ENCODE data around the gene TDG. TPM values are rescaled to one million over a fixed set of nuclear protein-coding genes. Genes with fewer than 3 reads are reported as not detected.

TDG gene
- total RNA-seq, 1 experiment from 2014 or later = 31.6 TPM

DNA sequence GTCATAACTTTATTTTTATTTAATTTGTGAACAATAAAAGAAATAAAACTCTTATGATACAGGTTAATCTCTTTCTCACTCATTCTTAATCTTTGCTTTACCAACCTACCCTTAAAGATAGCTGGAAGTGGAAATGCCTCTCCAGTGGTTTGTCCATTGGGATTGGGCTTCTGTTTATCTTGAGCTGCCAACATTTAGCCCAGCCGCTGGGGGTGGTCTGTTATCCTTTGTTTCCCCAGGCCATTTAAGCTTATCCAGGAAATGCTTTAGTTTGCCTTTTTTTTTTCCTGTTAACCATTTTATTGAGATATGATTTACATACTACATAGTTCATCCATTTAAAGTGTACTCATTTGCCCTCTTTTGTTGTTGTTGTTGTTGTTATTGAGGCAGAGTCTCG lies 8.2 kb downstream of the TDG start:
- peaks cover 17% of the 10 kb centered on the region for H3K4me1 Mint-ChIP-seq (ENCODE audit: insufficient read depth, unreplicated experiment)
- no peak for DNase-seq (ENCODE audit: unreplicated experiment)
- H3K27me3 Mint-ChIP-seq (ENCODE audit: insufficient read depth, unreplicated experiment) = no peaks in the 10 kb centered on the region
- CTCF ChIA-PET = interaction anchor here (0.5 to 1.5 kb wide), 8 partner anchors 9 to 139 kb away, joined by 3 to 5 read pairs (median 3); partner anchors contain the start of genes HCFC2 and TDG
- no peaks in the 10 kb centered on the region for H3K9me3 Mint-ChIP-seq (ENCODE audit: unreplicated experiment)
- no peak overlapping the region for H3K4me3 Mint-ChIP-seq (ENCODE audit: unreplicated experiment)
- intact Hi-C loops (cut with micrococcal nuclease) = no loop called here
- BruUV-seq (replicated peaks) = no TSS peak
- H3K27ac Mint-ChIP-seq (ENCODE audit: low read depth, unreplicated experiment) = no peak overlapping the region
- TF ChIP-seq, protein P1, sequence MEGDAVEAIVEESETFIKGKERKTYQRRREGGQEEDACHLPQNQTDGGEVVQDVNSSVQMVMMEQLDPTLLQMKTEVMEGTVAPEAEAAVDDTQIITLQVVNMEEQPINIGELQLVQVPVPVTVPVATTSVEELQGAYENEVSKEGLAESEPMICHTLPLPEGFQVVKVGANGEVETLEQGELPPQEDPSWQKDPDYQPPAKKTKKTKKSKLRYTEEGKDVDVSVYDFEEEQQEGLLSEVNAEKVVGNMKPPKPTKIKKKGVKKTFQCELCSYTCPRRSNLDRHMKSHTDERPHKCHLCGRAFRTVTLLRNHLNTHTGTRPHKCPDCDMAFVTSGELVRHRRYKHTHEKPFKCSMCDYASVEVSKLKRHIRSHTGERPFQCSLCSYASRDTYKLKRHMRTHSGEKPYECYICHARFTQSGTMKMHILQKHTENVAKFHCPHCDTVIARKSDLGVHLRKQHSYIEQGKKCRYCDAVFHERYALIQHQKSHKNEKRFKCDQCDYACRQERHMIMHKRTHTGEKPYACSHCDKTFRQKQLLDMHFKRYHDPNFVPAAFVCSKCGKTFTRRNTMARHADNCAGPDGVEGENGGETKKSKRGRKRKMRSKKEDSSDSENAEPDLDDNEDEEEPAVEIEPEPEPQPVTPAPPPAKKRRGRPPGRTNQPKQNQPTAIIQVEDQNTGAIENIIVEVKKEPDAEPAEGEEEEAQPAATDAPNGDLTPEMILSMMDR (IDR thresholded peaks at IDR 0.05; ENCODE audit: unreplicated experiment) = no peak
- peaks cover 54% of the 10 kb centered on the region for H3K36me3 Mint-ChIP-seq (ENCODE audit: insufficient read depth, unreplicated experiment)
- POLR2A ChIA-PET = interaction anchor here (1.4 to 2.6 kb wide), 3 partner anchors 8 to 90 kb away, joined by 3 to 10 read pairs (median 10); partner anchors contain the start of gene TDG

DNA sequence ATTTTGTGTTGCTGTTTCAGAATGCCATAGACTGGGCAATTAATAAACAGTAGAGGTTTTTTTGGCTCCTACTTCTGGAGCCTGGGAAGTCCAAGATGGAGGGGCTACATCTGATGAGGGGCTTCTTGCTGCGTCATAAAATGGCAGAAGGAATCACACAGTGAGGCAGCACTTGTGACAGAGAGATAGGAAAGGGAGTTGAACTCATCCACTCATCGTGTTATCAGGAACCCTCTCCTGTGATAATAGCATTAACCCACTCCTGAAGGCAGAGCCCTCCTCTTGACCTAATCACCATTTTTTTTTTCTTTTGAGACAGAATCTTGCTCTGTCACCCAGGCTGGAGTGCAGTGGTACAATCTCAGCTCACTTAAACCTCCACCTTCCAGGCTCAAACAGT lies 9.7 kb downstream of the TDG start:
- no peak overlapping the region for H3K27ac Mint-ChIP-seq (ENCODE audit: low read depth, unreplicated experiment)
- peaks cover 64% of the 10 kb centered on the region for H3K36me3 Mint-ChIP-seq (ENCODE audit: insufficient read depth, unreplicated experiment)
- no peaks in the 10 kb centered on the region for H3K9me3 Mint-ChIP-seq (ENCODE audit: unreplicated experiment)
- ChIA-PET POLR2A (no interaction called here), CTCF (interaction anchor here (0.6 to 2.5 kb wide), 2 partner anchors 82 to 134 kb away, joined by 3 to 10 read pairs; no protein-coding TSS in a partner anchor)
- intact Hi-C loops (cut with micrococcal nuclease) = no loop called here
- no peak for DNase-seq (ENCODE audit: unreplicated experiment)
- no peaks in the 10 kb centered on the region for H3K27me3 Mint-ChIP-seq (ENCODE audit: insufficient read depth, unreplicated experiment)
- peaks cover 12% of the 10 kb centered on the region for H3K4me1 Mint-ChIP-seq (ENCODE audit: insufficient read depth, unreplicated experiment)
- no TSS peak for BruUV-seq (replicated peaks)
- H3K4me3 Mint-ChIP-seq (ENCODE audit: unreplicated experiment) = no peak overlapping the region
- TF ChIP-seq, protein P1 (IDR thresholded peaks at IDR 0.05; ENCODE audit: unreplicated experiment) = no peak

DNA sequence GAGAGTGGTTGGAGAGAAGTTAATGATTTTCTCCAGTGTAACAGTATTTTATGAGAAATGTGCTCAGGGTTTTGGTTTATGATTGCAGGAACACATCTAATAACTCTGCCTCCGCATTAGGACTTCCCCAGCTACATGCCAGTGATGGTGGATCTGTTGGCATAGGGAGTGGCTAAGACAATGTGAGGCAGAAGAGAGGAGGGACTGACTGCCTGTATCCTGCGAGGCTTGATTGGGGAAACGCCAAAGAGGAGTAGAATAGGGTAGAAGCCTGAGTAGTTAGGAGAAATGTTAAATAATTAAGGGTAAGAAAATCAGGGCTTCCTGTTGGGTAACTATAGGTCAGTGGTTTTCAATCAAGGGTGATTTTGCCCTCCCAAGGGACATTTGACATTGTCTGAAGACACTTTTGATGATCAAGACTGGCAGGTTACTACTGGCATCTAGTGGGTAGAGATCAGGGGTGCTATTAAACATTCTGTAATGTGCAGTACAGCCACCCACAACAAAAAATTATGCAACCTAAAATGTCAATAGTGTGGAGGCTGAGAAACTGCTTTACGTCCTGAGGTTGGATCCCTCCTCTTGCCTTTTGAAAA lies 12.8 kb downstream of the TDG start:
- ChIA-PET POLR2A (interaction anchor here (0.8 to 2.5 kb wide), 2 partner anchors 12 to 18 kb away, joined by 4 to 20 read pairs; partner anchors contain the start of gene TDG), CTCF (no interaction called here)
- TF ChIP-seq, protein P1 (IDR thresholded peaks at IDR 0.05; ENCODE audit: unreplicated experiment) = no peak
- Mint-ChIP-seq H3K36me3 (ENCODE audit: insufficient read depth, unreplicated experiment) (peaks cover 78% of the 10 kb centered on the region), H3K27ac (ENCODE audit: low read depth, unreplicated experiment) (no peak overlapping the region), H3K4me1 (ENCODE audit: insufficient read depth, unreplicated experiment) (peaks cover 5% of the 10 kb centered on the region), H3K27me3 (ENCODE audit: insufficient read depth, unreplicated experiment) (no peaks in the 10 kb centered on the region), H3K4me3 (ENCODE audit: unreplicated experiment) (no peak overlapping the region), H3K9me3 (ENCODE audit: unreplicated experiment) (no peaks in the 10 kb centered on the region)
- intact Hi-C loops (cut with micrococcal nuclease) = no loop called here
- no peak for DNase-seq (ENCODE audit: unreplicated experiment)
- no TSS peak for BruUV-seq (replicated peaks)

DNA sequence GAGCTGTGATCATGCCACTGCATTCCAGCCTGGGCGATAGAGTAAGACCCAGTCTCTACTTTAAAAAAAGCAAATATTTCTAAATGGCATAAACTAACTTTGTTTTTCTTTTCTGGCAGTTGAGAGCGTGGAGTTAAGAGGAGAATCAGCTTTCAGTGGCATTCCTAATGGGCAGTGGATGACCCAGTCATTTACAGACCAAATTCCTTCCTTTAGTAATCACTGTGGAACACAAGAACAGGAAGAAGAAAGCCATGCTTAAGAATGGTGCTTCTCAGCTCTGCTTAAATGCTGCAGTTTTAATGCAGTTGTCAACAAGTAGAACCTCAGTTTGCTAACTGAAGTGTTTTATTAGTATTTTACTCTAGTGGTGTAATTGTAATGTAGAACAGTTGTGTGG lies 21.2 kb downstream of the TDG start:
- CTCF ChIA-PET = no interaction called here
- H3K36me3 Mint-ChIP-seq (ENCODE audit: insufficient read depth, unreplicated experiment) = peaks cover 59% of the 10 kb centered on the region
- no peak overlapping the region for H3K27ac Mint-ChIP-seq (ENCODE audit: low read depth, unreplicated experiment)
- no peaks in the 10 kb centered on the region for H3K9me3 Mint-ChIP-seq (ENCODE audit: unreplicated experiment)
- no peak overlapping the region for H3K4me3 Mint-ChIP-seq (ENCODE audit: unreplicated experiment)
- no peaks in the 10 kb centered on the region for H3K27me3 Mint-ChIP-seq (ENCODE audit: insufficient read depth, unreplicated experiment)
- POLR2A ChIA-PET = no interaction called here
- DNase-seq (ENCODE audit: unreplicated experiment) = no peak
- TF ChIP-seq, protein P1 (IDR thresholded peaks at IDR 0.05; ENCODE audit: unreplicated experiment) = no peak
- intact Hi-C loops (cut with micrococcal nuclease) = no loop called here
- H3K4me1 Mint-ChIP-seq (ENCODE audit: insufficient read depth, unreplicated experiment) = no peaks in the 10 kb centered on the region
- BruUV-seq (replicated peaks) = no TSS peak
